GM18526 (cell line): ENCODE data around the gene RSRC2.

ENCODE experiments used
- POLR2A ChIP-seq: IDR thresholded peaks from 3 replicates; pipeline ENCODE4 v1.6.1; 2011; ENCODE audit not compliant: insufficient read length; ENCODE audit errors: extremely low read depth

Gene RSRC2

GRCh38 chr12:122460061-122460460, 66.7 kb downstream of the RSRC2 start:
- no peak for TF ChIP-seq POLR2A

DNA sequence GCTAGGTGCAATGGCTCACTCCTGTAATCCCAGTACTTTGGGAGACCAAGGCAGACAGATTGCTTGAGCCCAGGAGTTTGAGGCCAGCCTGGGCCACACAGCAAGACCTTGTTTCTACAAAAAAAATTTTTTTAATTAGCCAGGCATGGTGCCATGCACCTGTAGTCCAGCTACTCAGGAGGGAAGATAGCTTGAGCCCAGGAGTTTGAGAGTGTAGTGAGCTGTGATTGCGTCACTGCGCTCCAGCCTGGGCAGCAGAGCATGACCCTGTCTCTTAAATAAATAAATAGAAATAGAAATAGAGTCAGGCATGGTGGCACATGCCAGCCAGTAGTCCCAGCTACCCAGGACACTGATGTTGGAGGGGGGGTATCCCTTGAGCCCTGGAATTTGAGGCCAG, 67.5 kb downstream of the RSRC2 start:
- TF ChIP-seq POLR2A: no peak

GRCh38 chr12:122458105-122459035, 68.4 kb downstream of the RSRC2 start:
- TF ChIP-seq POLR2A: no peak

DNA sequence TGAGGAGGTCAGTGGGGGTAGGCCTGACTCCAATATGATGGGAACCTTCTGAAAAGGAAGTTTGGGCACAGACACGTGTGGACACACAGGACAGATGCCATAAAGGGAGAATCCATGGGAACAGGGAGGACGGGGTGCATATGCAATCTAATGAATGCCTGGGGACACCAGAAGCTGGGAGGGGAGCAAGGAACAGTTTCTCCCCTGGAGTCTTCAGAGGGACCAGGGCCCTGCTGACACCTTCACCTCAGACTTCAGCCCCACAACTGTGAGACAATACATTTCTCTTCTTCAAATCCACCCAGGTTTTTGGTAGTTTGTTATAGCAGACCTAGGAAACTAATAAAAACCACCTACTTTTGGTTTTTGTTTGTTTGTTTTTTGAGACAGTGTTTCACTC, 69.1 kb downstream of the RSRC2 start:
- TF ChIP-seq POLR2A: no peak

DNA sequence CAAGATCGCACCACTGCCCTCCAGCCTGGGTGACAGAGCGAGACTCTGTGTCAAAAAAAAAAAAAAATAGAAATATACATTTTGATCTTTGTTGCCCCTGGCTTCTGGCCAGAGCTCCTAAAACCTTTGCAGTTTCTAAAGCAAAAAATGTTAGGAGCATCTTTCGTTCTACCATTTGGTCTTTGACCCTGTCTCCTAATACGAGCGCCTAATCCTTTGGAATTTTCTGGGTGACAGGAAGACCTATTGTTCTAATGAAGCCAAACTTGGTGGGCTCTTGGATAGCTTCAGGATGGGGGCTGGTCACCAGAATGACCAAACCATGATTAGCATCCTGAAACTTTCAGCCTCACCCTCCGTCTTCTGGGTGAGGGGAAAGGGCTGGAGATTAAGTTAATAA, 72.0 kb downstream of the RSRC2 start:
- TF ChIP-seq POLR2A: no peak

DNA sequence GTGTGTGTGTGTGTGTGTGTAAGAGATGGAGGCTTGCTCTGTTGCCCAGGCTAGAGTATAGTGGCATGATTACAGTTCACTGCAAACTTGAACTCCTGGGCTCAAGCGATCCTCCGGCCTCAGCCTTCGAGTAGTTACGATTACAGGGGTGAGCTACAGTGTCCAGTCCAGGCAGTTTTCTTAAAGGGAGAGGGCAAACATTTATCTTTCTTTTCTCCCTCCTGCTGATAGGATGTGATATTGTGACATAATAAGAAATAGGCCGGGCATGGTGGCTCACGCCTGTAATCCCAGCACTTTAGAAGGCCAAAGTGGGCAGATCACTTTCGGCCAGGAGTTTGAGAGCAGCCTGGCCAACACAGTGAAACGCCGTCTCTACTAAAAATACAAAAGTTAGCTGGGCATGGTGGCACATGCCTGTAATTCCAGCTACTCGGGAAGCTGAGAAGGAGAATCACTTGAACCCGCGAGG, 72.5 kb downstream of the RSRC2 start:
- no peak for TF ChIP-seq POLR2A
